Body of pancreas (tissue), 4 donors: Measurements from ENCODE around the gene NR6A1. TPM values are rescaled to one million over a fixed set of nuclear protein-coding genes. Genes with fewer than 3 reads are reported as not detected.
A peak's percentile ranks its signal among the peaks of the same experiment; 100 is the strongest.
"Not testable (repeated sequence)": the region's sequence is repeated elsewhere in the genome, so short reads cannot be mapped to it uniquely, and the experiment has no call there.

Source experiments
- ATAC-seq: fragments of 150-250 bp; one replicate; pipeline ENCODE4 v1.9.1; 2016
- DNase-seq, 4 donors: peaks; one replicate each; pipeline ENCODE4 v3.0.0-alpha.2; 2019
- H3K27ac ChIP-seq, 4 donors: fragments of 200-600 bp; sonication (generic); 1 replicate in 3 of 4; 2 replicates in 1 of 4; pipeline versions ENCODE4 v1.5.1 to v1.6.1; 2016 to 2019; ENCODE audit warnings: mild to moderate bottlenecking in 1 of 4, mixed read lengths in 1 of 4, moderate library complexity in 1 of 4
- H3K27me3 ChIP-seq, 2 donors: fragments of 200-600 bp; sonication (generic); one replicate each; pipeline ENCODE4 v1.6.0; 2016; ENCODE audit warnings: mild to moderate bottlenecking in 1 of 2
- H3K36me3 ChIP-seq, 2 donors: fragments of 200-600 bp; sonication (generic); replicated peaks in 1 of 2; 2 replicates each; pipeline ENCODE4 v1.5.1; 2016; ENCODE audit warnings: low read depth in 2 of 2; ENCODE audit not compliant: insufficient read depth in 1 of 2
- H3K4me1 ChIP-seq: fragments of 200-600 bp; sonication (generic); one replicate; pipeline ENCODE4 v1.6.0; 2016
- H3K4me3 ChIP-seq, 2 donors: fragments of 200-600 bp; sonication (generic); 1 replicate in 1 of 2; 2 replicates in 1 of 2; pipeline ENCODE4 v1.5.1; 2016 to 2019
- H3K9me3 ChIP-seq, 3 donors: fragments of 200-600 bp; sonication (generic); 1 replicate in 2 of 3; 2 replicates in 1 of 3; pipeline ENCODE4 v1.5.1; 2016
- CTCF ChIP-seq, 7 experiments: fragments of 450-650 bp in 4 of 7; fragments of 200-600 bp in 3 of 7; sonication (generic) in 3 of 7; IDR thresholded peaks; one replicate each; pipeline ENCODE4 v1.5.1; 2016 to 2019; ENCODE audit warnings: antibody characterized with exemption in 7 of 7
- POLR2A ChIP-seq, 3 donors: fragments of 450-650 bp; IDR thresholded peaks; one replicate each; pipeline ENCODE4 v1.6.1; 2016; ENCODE audit warnings: antibody characterized with exemption in 3 of 3, mild to moderate bottlenecking in 2 of 3
- WGBS, 2 donors: methylation state at CpG; one replicate each; pipeline ENCODE4 v1.1.5; 2017; 5-methylcytosine and 5-hydroxymethylcytosine counted together
- intact Hi-C: fragments of 100-400 bp; cut with DNase I; formaldehyde crosslinking; loops from one replicate; pipeline ENCODE4 v1.15.1; 2023
- total RNA-seq, 2 donors: library from RNA; depleted of rRNA; stranded (reverse); fragments of >200 nt; gene quantifications; one replicate each; pipeline ENCODE4 v1.1.0, GENCODE V29; 2016

The NR6A1 gene
- total RNA-seq, 2 donors from 2014 or later = 3.3 to 3.9 TPM

- WGBS, 2 donors = 20 to 22% methylated on average over 9 to 12 of the region's 12 CpGs
- DNase-seq (no peak), ATAC-seq (no peak)
- no peaks in the 10 kb centered on the region for H3K36me3 ChIP-seq
- H3K27ac ChIP-seq = peak overlapping the region in 1 of 4 donors; percentile 48
- H3K27me3 ChIP-seq = no peaks in the 10 kb centered on the region
- no peaks in the 10 kb centered on the region for H3K9me3 ChIP-seq
- no peak for TF ChIP-seq POLR2A (IDR thresholded peaks at IDR 0.05)
- peaks cover 26% of the 10 kb centered on the region for H3K4me1 ChIP-seq
- H3K4me3 ChIP-seq = peak overlapping the region in 1 of 2 donors; percentile 31
- intact Hi-C loops = no loop called here
These were observed 5.5 kb upstream of the NR6A1 start for GRCh38 chr9:124776618-124776953.

GRCh38 chr9:124774129-124774978 is 3.2 kb upstream of the NR6A1 start:
- Histone ChIP-seq H3K9me3 (no peaks in the 10 kb centered on the region), H3K4me3 (no peak overlapping the region), H3K36me3 (no peaks in the 10 kb centered on the region), H3K4me1 (peaks cover 27% of the 10 kb centered on the region), H3K27ac (no peak overlapping the region), H3K27me3 (no peaks in the 10 kb centered on the region)
- DNase-seq (peak; percentile 84 to 90 (median 88)), ATAC-seq (peak; percentile 11)
- intact Hi-C loops = no loop called here
- WGBS, 2 donors = 30 to 31% methylated on average over 14 to 15 of the region's 15 CpGs
- TF ChIP-seq CTCF (IDR thresholded peaks at IDR 0.05) (peak; percentile 69 to 90 (median 88)), POLR2A (IDR thresholded peaks at IDR 0.05) (no peak)

GRCh38 chr9:124773473-124774128 is 2.5 kb upstream of the NR6A1 start:
- ATAC-seq (no peak), DNase-seq (no peak)
- intact Hi-C loops = loop anchor here (2.0 kb wide), 1 partner anchor 81 kb away; no protein-coding TSS in a partner anchor
- WGBS, 2 donors = 68 to 81% methylated on average over 1 of the region's 1 CpG
- no peak overlapping the region for H3K4me3 ChIP-seq
- no peak for TF ChIP-seq CTCF (IDR thresholded peaks at IDR 0.05)
- TF ChIP-seq POLR2A (IDR thresholded peaks at IDR 0.05) = no peak
- H3K27ac ChIP-seq = no peak overlapping the region
- H3K9me3 ChIP-seq = no peaks in the 10 kb centered on the region
- no peaks in the 10 kb centered on the region for H3K36me3 ChIP-seq
- no peaks in the 10 kb centered on the region for H3K27me3 ChIP-seq
- peaks cover 31% of the 10 kb centered on the region for H3K4me1 ChIP-seq

GRCh38 chr9:124772877-124773276 is 1.8 kb upstream of the NR6A1 start:
- H3K27ac ChIP-seq, H3K27me3 ChIP-seq, DNase-seq, H3K36me3 ChIP-seq, H3K9me3 ChIP-seq, H3K4me3 ChIP-seq, ATAC-seq: not testable (repeated sequence)
- WGBS, 2 donors = 82 to 89% methylated on average over 11 to 15 of the region's 15 CpGs
- intact Hi-C loops = loop anchor here (2.0 kb wide), 1 partner anchor 82 kb away; no protein-coding TSS in a partner anchor
- H3K4me1 ChIP-seq = peaks cover 31% of the 10 kb centered on the region

GRCh38 chr9:124771867-124772679 is 962 bp upstream of the NR6A1 start:
- no peak for TF ChIP-seq POLR2A (IDR thresholded peaks at IDR 0.05)
- TF ChIP-seq CTCF (IDR thresholded peaks at IDR 0.05) = peak; percentile 94 to 97 (median 96)
- Histone ChIP-seq H3K27me3 (no peaks in the 10 kb centered on the region), H3K4me1 (peaks cover 25% of the 10 kb centered on the region), H3K27ac (peak overlapping the region; percentile 40 to 91 (median 86)), H3K36me3 (no peaks in the 10 kb centered on the region), H3K9me3 (no peaks in the 10 kb centered on the region), H3K4me3 (peak overlapping the region in 1 of 2 donors; percentile 3)
- intact Hi-C loops = loop anchor here (2.0 kb wide), 1 partner anchor 83 kb away; no protein-coding TSS in a partner anchor
- peak; percentile 66 to 81 (median 77) for DNase-seq
- WGBS, 2 donors = 17 to 19% methylated on average over 36 to 39 of the region's 39 CpGs
- ATAC-seq = peak; percentile 43
